PC-3 (cell line): ENCODE measurements around the gene TIE1.

Experiments
- EZH2phosphoT487 ChIP-seq: fragments of 300-600 bp; sonication (generic); IDR thresholded peaks from 2 replicates; pipeline ENCODE4 v1.6.1; 2018; ENCODE audit warnings: mild to moderate bottlenecking, antibody characterized with exemption, low read length, borderline replicate concordance
- TF ChIP-seq, protein P1 (sequence below): fragments of 300-600 bp; sonication (generic); conservative IDR thresholded peaks from 2 replicates; pipeline ENCODE4 v1.5.1; 2017; ENCODE audit warnings: antibody characterized with exemption, low read depth, mild to moderate bottlenecking, low read length

- TF ChIP-seq, protein P1, sequence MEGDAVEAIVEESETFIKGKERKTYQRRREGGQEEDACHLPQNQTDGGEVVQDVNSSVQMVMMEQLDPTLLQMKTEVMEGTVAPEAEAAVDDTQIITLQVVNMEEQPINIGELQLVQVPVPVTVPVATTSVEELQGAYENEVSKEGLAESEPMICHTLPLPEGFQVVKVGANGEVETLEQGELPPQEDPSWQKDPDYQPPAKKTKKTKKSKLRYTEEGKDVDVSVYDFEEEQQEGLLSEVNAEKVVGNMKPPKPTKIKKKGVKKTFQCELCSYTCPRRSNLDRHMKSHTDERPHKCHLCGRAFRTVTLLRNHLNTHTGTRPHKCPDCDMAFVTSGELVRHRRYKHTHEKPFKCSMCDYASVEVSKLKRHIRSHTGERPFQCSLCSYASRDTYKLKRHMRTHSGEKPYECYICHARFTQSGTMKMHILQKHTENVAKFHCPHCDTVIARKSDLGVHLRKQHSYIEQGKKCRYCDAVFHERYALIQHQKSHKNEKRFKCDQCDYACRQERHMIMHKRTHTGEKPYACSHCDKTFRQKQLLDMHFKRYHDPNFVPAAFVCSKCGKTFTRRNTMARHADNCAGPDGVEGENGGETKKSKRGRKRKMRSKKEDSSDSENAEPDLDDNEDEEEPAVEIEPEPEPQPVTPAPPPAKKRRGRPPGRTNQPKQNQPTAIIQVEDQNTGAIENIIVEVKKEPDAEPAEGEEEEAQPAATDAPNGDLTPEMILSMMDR, result no peak
- no peak for TF ChIP-seq EZH2phosphoT487
Observed at GRCh38 chr1:43305461-43305860, 4.7 kb downstream of the TIE1 start.
